NCI-H146 treated with DMSO at 0.1 percent for 48 hours (cell line): ENCODE data around the gene REXO5.
"Not testable (repeated sequence)": the region's sequence is repeated elsewhere in the genome, so short reads cannot be mapped to it uniquely, and the experiment has no call there.

Experiments used
- DNase-seq: peaks from one replicate; lab custom pipeline; 2025; ENCODE audit not compliant: unreplicated experiment; lab: John Stamatoyannopoulos, UW

REXO5 gene

GRCh38 chr16:20847550-20847949 lies 41.2 kb downstream of the REXO5 start:
- no peak for DNase-seq

GRCh38 chr16:20849589-20850390 lies 43.5 kb downstream of the REXO5 start:
- DNase-seq, result peak; percentile 21

- DNase-seq, result no peak
These were observed 44.7 kb downstream of the REXO5 start for GRCh38 chr16:20850981-20851380.

- DNase-seq, result no peak
These were observed 45.3 kb downstream of the REXO5 start for GRCh38 chr16:20851601-20852000.

- no peak for DNase-seq
These were observed 46.8 kb downstream of the REXO5 start for GRCh38 chr16:20853143-20853542.

GRCh38 chr16:20853981-20854620 lies 47.8 kb downstream of the REXO5 start:
- no peak for DNase-seq

- DNase-seq, result no peak
These were observed 48.6 kb downstream of the REXO5 start for GRCh38 chr16:20854963-20855362.

- DNase-seq, result no peak
These were observed 51.0 kb downstream of the REXO5 start for GRCh38 chr16:20857281-20857680.

GRCh38 chr16:20859229-20859628 lies 52.9 kb downstream of the REXO5 start:
- no peak for DNase-seq

- DNase-seq, result no peak
These were observed 53.4 kb downstream of the REXO5 start for GRCh38 chr16:20859699-20860098.

GRCh38 chr16:20860361-20860760 lies 54.0 kb downstream of the REXO5 start:
- no peak for DNase-seq

- DNase-seq, result not testable (repeated sequence)
These were observed 54.7 kb downstream of the REXO5 start for GRCh38 chr16:20860995-20861394.

- no peak for DNase-seq
These were observed 56.0 kb downstream of the REXO5 start for GRCh38 chr16:20862162-20862960.

- DNase-seq, result not testable (repeated sequence)
These were observed 58.0 kb downstream of the REXO5 start for GRCh38 chr16:20864376-20864775.

GRCh38 chr16:20865420-20866131 lies 59.2 kb downstream of the REXO5 start:
- no peak for DNase-seq

- DNase-seq, result no peak
These were observed 59.9 kb downstream of the REXO5 start for GRCh38 chr16:20866145-20866772.

GRCh38 chr16:20866801-20867200 lies 60.5 kb downstream of the REXO5 start:
- DNase-seq, result no peak

- DNase-seq, result no peak
These were observed 61.3 kb downstream of the REXO5 start for GRCh38 chr16:20867585-20867984.

- no peak for DNase-seq
These were observed 62.6 kb downstream of the REXO5 start for GRCh38 chr16:20868890-20869289.

GRCh38 chr16:20870122-20870820 lies 63.9 kb downstream of the REXO5 start:
- DNase-seq, result no peak
